Right lobe of liver (tissue), 4 donors: ENCODE measurements around the gene TGDS.

Experiments used
- POLR2A ChIP-seq: fragments of 450-650 bp; IDR thresholded peaks from one replicate; pipeline ENCODE4 v1.6.1; 2017; ENCODE audit warnings: antibody characterized with exemption, mild to moderate bottlenecking
- TF ChIP-seq, protein P1 (sequence below), 4 donors: fragments of 200-600 bp in 3 of 4; fragments of 450-650 bp in 1 of 4; IDR thresholded peaks; one replicate each; pipeline versions ENCODE4 v1.5.1 to v1.8.0; 2016 to 2022; ENCODE audit warnings: antibody characterized with exemption in 4 of 4, mild to moderate bottlenecking in 2 of 4
- donor health status: DM: no; HTN: no; CAD: no.
- donor health status: DM: no; HTN: no; CAD: no.
- donor health status: DM: no; HTN: yes; CAD: no.

GRCh38 chr13:94622344-94622743, 26.4 kb upstream of the TGDS start:
- TF ChIP-seq, protein P1, sequence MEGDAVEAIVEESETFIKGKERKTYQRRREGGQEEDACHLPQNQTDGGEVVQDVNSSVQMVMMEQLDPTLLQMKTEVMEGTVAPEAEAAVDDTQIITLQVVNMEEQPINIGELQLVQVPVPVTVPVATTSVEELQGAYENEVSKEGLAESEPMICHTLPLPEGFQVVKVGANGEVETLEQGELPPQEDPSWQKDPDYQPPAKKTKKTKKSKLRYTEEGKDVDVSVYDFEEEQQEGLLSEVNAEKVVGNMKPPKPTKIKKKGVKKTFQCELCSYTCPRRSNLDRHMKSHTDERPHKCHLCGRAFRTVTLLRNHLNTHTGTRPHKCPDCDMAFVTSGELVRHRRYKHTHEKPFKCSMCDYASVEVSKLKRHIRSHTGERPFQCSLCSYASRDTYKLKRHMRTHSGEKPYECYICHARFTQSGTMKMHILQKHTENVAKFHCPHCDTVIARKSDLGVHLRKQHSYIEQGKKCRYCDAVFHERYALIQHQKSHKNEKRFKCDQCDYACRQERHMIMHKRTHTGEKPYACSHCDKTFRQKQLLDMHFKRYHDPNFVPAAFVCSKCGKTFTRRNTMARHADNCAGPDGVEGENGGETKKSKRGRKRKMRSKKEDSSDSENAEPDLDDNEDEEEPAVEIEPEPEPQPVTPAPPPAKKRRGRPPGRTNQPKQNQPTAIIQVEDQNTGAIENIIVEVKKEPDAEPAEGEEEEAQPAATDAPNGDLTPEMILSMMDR (IDR thresholded peaks at IDR 0.05) = no peak
- no peak for TF ChIP-seq POLR2A
